ENCODE data around the gene SULT1A2.
"Not testable (repeated sequence)": the region's sequence is repeated elsewhere in the genome, so short reads cannot be mapped to it uniquely, and the experiment has no call there.

SULT1A2 gene

DNA sequence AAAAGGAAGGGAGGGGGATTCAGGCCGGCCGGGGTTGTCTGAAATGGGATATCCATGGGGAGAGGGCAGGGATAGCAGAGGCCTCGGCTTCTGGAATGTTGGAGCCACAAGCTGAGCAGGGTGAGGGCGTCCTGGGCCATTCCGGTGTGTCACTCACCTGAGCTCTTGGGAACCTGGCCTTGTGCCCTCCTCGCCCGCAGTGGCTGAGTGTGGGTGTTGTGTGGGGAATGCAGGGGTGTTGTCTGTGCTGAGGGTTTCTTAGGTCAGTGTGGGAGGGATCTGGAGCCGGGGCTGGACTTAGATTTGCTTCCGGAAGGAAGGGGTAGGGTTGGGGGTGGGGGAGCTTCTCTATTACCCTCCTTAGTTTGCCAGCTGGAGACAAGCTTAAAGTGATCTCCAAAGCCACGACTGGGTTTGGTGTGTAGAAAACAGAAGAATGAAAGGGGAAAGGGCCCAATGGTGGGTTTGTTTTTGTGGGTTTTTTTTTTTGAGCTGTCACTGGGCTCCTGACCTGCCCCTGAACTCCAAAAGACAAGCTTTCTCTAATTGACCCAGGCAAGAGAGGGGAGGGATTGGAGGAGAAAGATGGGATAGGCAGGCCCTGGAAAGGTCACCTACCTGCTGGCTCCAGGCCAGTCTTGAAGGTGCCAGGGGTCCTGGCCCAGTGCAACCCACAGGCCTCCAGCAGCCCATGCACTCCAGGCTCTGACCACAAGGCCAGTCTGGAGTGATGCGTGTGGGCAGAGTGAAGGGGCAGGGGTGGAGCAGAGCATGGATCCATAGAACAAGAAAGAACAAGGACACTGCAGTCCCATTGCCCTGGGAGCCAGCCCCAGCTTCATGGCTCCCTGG is at the start of gene SULT1A2:
Gene SULT1A2 (minus strand): TSS at position 211 of the 852 bp plus-strand sequence. CDS start 1,120 bp downstream, outside the sequence.
- DNase-seq = no peak

DNA sequence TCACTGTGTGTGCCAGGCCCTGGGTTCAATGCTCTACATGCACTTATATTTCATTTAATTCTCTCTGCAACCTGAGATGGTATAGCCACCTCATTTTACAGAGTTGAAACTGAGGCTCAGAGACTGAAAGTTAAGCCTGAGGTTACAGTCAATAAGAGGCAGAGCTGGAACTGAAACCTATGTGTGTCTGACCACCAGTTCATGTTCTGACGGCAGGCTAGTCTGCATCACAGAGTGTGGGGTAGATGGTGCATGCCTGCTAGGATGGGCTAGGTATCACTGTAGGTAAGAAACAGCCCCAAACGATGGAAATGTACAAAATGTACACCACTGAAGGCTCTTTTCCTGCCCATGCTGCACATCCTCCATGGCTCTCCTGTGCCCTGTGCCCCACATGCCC is 43.1 kb upstream of the SULT1A2 start:
- DNase-seq = not testable (repeated sequence)

DNA sequence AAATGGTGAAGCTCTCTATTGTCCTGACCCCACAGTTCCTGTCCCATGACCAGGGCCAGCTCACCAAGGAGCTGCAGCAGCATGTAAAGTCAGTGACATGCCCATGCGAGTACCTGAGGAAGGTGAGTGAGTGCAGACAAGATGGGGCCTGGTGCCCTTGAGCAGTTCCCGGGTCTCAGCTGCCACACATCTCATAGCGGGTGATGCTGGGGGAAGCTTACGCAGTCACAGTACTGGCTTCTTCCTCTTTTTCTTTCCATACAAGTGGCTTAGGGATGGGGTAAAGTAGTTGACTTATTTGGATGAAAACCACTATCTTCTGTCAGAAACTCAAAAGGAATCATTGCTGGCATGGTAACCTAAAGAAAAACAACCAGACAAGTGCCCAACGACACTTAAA is 41.5 kb upstream of the SULT1A2 start:
- not testable (repeated sequence) for DNase-seq

DNA sequence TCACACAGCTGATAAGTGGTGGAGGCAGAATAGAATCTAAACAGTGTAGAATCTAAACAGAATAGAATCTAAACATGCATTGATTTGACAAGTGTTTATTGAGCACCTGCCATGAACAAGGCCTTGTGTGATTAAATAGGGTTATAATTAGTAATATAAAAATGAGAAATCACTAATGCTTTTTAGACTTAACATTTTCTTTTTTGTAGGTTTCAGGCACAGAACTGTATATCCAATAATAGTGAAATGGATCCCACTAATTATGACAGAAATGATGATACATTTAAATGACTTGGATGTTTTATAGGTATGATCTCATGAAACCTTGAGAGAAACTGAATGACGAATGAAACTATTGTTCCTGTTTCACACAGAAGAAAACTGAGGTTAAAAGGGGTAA is 40.9 kb upstream of the SULT1A2 start, which contains the start of gene NPIPB8:
Gene NPIPB8 (plus strand): TSS at position 301 of the 400 bp plus-strand sequence. CDS start 296 bp downstream, outside the sequence.
- not testable (repeated sequence) for DNase-seq

DNA sequence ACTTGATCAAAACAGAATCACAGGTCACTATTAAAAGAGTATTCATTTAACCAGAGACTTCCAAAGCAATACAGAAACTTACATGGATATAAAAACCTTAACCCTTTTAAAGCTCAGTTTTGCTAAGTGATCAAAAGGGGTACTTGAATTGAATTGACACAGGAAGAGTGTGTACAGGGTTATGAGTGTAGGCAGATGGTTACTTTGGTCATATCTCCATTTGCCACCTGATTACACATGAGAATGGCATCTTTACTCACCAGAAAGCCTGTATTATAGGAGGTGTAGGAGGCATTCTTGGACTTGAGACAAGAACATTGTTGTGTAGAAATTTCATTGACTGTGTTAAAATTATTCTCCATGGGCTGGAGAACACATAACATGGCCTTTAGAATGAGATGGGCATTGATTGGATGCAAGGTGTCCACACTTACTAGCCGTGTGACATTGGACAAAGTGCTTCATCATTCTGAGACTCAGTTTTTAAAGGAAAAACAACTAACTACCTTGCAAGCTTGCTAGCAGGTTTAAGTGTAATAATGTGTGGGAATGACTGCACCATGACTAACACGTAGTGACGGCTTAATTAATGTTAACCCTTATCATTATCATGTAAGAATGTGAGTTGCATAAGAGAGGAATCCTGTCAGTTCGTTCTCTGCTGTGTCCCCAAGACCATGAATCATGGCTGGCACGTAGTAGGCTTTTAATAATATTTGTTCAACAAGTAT is 39.4 kb upstream of the SULT1A2 start:
- DNase-seq = not testable (repeated sequence)

DNA sequence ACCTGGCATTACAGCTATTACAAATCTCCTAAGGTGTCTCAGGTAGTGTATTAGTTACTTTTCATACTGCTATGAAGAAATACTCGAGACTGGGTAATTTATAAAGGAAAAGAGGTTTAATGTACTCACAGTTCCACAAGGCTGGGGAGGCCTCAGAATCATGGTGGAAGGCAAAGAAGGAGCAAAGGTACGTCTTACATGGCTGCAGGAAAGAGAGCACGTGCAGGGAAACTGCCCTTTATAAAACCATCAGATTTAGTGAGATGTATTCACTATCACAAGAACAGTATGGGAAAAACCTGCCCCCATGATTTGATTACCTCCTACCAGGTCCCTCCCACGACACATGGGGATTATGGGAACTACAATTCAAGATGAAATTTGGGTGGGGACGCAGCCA is 34.1 kb upstream of the SULT1A2 start:
- not testable (repeated sequence) for DNase-seq

DNA sequence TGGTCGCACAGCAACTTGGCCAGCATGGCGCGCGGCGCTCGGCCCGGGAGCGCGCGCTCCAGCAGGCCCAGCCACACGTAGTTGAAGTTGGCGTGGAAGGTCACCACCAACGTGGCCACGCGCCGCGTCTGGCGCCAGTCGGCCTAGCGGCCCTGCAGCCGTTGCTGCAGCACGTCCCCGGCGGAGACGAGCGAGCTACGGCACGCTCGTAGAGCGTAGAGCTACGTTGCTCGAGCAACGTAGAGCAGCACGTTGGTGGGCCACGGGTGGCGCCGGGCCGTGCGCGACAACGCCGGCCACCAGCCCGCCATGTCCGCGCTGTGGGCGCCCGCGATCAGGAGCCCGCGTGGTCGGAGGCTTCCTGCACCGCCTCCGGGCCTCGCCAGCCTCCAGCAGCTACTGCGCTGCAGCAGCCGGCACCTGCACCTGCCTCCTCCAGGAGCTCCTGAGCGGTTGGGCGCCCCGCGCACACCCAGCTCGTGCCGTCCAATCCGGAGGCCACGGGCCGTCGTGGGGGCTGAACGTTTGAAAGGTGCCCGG is 26.4 kb upstream of the SULT1A2 start:
- DNase-seq = peak in 1 of 2 experiments; percentile 61

DNA sequence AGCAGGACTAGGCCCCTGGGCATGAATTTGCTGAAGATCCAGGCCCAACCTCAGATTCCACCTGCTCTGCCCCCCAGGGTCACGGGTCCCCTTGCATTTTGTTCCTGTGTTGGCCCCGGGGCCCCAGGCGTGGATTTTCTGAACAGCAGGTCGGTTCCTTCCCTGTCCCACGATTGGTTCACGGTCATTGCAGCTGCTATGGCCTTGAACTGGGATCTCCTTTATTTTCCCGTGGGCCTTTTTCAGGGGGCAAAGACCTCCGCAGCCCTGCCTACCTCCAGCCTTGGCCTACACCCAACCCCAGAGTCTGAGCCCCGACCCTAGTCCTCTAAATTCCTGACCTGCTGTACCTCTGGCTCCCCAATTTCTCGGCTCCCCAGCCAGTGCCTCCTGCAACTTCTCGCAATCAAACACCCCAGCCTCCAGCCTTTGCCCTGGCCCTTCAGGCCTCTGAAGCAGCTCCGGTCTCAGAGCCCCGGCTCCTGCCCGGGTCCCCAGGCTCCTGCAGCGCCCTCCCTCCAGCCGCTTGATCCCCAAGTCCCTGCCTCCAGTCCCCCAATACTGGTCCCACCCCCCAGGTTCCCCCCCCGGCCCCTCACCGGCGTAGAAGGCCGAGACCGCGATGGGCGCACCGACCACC is 25.8 kb upstream of the SULT1A2 start:
- not testable (repeated sequence) for DNase-seq

DNA sequence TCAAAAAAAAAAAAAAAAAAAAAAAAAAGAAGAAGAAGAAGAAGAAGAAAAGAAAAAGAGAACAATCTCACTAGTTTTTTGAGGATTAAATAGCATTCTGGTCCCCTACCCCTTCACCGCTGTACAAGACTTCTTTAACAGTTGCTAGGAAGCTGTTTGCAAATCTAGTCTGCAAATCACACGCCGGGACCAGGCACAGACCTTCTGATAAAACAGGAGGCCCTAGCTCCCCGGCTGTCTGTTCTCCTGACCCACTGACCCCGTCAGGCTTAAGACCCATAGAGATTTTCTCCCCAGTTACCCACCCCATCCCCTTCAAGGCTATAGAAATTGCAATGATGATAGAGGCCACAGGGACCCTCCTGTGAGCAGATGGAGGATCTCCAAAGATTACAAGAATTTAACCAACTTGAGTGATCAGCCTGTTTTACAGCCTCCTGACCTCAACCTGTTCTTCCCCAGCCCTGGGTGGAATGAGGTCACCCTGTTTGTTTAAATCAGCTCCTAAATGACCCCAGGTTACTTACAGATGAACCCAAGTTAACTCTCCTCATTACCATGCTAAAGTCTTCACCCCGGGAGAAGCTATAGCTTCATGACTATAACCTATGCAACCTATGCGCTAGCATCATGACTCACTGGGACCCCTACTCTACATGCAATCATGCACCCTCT is 24.8 kb upstream of the SULT1A2 start:
- DNase-seq = no peak

DNA sequence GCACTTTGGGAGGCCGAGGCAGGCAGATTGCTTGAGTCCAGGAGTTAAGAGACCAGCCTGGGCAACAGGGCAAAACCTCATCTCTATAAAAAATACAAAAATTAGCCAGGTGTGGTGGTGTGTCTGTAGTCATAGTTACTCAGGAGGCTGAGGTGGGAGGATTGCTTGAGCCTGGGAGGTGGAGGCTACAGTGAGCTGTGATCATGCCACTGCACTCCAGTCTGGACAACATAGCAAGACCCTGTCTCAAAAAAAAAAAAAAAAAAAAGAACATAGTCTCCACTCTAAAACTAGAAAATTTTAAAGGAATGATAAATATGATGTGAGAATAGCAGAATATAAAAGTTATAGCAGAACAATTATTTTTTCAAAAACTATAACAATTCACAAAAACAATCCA is 23.5 kb upstream of the SULT1A2 start:
- DNase-seq = not testable (repeated sequence)

DNA sequence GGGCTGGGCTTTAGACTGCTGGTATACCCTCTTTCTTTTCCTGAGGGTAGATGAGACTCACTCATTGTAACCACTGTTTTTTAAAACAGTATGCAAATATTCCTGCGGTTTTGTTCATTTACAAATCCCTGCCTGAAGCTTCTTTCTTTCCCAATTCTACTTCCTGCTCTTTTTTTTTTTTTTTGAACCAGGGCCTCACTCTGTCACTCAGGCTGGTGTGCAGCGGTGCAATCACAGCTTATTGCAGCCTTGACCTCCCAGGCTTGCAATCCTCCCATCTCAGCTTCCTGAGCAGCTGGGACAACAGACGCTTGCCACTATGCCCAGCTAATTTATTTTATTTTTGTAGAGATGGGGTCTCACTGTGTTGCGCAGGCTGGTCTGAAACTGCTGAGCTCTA is 21.0 kb upstream of the SULT1A2 start:
- peak; percentile 74 to 86 for DNase-seq

DNA sequence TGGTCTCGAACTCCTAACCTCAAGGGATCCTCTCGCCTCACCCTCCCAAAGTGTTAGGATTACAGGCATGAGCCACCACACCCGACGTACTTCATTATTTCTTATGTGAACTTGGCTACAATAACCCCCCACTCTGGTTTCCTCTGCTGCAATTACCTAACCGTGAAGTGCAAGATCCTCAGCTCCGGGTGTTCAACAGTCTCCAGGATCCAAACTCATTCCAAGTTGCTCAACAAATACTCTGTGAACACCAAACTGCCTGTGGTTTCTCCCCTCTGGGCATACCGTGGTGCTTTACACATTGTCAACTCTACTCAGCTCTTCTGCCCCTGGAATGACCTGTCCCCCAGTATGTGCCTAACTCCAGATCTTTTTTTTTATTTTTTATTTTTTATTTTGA is 19.8 kb upstream of the SULT1A2 start:
- DNase-seq = no peak

DNA sequence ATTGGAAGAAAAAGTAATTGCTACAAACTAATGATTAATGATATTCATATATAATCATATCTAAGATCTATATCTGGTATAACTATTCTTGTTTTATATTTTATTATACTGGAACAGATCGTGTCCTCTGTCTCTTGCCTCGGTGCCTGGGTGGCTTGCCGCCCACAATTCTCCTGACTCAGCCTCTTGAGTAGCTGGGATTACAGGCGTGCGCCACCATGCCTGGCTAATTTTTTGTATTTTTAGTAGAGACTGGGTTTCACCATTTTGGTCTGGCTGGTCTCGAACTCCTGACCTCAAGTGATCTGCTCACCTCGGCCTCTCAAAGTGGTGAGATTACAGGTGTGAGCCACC is 19.4 kb upstream of the SULT1A2 start:
- DNase-seq = not testable (repeated sequence)

DNA sequence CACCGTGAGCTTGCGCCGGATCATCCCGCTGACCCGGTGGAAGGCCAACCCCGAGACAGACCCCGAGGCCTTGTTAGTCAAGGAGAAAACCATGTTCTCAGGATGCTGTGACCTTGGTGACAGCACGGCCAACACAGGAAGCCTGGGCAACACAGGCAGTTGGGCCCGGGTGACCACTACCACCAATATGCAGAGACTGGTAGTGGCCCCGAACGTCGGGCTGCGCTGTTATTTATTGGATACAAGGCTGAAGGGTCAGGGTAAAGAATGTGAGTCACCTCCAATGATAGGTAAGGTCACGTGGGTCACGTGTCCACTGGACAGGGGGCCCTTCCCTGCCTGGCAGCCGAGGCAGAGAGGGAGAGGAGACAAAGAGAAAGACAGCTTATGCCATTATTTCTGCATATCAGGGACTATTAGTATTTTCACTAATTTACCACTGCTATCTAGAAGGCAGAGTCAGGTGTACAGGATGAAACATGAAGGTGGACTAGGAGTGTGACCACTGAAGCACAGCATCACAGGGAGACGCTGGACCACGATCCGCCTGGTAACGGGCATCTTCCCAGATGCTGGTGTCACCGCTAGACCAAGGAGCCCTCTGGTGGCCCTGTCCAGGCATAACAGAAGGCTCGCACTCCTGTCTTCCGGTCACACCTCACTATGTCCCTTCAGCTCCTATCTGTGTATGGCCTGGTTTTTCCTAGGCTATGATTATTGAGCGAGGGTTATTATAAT is 18.8 kb upstream of the SULT1A2 start:
- peak in 1 of 2 experiments; percentile 47 for DNase-seq

DNA sequence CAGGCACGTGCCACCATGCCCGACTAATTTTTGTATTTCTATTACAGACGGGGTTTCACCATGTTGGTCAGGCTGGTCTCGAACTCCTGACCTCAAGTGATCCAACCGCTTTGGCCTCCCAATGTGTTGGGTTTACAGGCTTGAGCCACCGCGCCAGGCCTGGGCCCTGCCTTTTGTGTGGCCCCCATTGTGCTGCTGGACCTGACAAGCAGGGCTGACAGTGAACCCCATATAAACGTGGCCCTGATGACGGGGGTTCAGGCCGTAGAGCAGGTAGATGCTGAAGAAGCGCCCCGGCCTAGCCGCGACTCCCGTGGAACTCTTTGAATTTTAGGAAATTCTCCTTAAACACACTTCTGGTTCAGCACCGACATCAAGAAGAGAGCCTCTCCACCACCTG is 17.7 kb upstream of the SULT1A2 start:
- DNase-seq = not testable (repeated sequence)

DNA sequence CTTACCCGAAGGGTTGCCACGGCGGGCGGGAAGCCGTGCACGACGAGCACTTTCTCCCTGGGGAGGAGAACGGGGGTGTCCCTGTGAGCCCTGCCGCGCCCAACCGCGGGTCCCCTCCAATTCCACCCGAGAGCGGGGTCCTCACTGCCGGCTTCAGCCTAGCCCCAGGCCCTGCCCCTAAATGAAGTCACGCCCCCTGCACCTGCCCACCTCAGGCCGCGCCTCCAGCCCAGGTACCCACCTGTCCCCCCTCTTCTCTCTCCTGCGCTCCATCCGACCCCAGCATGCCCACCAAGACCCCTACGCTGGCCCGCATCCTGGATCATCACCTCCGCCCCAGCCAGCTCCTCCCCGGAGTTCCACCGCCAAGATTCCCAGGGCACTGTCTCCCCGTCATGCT is 17.1 kb upstream of the SULT1A2 start:
- DNase-seq = not testable (repeated sequence)

DNA sequence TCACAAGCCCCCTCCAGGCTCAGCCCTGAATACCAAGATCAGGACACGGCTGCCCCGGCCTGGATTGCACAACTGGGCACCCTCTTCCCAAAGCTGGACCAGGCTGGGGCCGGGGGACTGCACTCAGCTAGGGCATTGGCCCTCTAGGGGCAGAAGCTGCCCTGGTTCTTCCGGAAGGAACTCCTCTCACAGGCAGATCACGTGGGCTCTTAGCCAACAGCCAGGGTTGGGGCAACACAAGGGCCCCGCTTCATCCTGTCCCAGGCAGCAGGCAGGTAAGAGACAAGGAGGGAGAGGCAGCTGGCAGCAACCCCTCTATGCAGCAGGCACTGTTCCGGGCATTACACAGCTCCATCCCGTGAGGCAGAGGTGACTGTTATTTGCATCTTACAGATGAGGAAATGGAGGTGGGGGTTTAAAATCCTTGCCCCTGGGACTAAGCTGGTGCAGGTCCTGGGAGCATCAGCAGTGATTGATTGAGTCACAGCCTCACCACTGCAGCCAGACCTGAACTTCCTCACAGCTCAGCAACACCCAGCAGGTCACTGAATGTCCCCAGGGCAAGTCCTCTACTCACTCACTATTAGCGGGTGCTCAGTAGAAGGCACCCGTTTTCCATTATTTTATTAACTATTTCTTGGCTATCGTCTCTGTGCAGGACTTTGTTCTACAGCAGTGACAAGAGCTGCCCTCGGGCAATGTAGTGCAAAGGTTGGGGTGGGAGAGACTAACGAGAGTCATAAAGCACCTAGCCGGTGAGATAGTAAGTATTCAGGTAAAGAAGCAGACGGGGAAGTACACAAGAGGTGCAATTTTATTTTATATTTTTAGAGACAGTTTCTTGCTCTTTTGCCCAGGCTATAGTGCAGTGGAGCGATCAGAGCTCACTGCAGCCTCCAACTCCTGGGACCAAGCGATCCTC is 15.8 kb upstream of the SULT1A2 start:
- not testable (repeated sequence) for DNase-seq

DNA sequence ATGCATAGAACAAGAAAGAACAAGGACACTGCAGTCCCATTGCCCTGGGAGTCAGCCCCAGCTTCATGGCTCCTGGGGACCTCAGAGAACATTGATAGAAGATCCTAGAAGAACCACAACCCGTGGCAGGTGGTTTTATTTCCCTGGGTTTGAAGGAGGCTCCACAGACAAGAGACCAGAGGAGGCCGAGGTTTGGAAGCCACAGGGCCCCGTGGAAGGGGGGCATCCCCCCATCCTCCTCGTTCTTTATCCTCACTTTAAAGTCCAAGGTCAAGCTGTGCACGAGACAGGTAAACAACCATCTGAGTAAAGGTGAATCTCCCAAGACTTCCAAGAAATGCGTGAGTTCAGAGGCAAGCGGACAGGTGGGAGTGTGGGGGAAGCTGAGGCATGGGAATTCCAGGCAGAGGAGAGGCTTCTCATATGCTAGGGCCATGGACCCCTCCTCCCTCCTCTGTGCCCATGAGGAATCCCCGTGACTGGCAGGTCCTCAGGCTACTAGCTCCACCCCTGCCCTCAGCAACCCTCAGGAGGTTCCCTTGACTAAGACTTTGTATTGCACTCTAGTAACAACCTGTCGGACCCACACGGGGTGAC is 13.8 kb upstream of the SULT1A2 start:
- DNase-seq = no peak

DNA sequence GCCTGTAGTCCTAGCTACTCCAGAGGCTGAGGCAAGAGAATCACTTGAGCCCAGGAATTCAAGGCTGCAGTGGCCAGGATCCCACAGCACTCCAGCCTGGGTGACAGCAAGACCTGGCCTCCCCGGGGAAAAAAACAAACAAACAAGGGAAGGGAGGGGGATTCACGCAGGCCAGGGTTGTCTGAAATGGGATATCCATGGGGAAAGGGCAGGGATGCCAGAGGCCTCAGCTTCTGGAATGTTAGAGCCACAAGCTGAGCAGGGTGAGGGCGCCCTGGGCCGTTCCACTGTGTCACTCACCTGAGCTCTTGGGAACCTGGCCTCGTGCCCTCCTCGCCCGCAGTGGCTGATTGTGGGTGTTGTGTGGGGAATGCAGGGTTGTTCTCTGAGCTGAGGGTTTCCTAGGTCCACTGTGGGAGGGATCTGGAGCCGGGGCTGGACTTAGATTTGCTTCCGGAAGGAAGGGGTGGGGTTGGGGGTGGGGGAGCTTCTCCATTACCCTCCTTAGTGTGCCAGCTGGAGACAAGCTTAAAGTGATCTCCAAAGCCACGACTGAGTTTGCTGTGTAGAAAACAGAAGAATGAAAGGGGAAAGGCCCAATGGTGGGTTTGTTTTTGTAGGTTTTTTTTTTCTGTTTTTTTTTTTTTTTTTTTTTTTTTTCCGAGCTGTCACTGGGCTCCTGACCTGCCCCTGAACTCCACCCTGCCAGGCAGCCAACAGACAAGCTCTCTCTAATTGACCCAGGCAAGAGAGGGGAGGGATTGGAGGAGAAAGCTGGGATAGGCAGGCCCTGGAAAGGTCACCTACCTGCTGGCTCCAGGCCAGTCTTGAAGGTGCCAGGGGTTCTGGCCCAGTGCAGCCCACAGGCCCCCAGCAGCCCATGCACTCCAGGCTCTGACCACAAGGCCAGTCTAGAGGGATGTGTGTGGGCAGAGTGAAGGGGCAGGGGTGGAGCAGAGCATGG is 13.1 kb upstream of the SULT1A2 start, which contains the start of gene SULT1A1:
Gene SULT1A1 (minus strand): TSS at position 414 of the 964 bp plus-strand sequence. CDS start 1,189 bp downstream, outside the sequence.
- DNase-seq = no peak

All from NCI-H526 (cell line).